ENCODE measurements around the gene SCD5.

- no peak for TF ChIP-seq CTCF (IDR thresholded peaks at IDR 0.05)
- no peak for TF ChIP-seq POLR2A (IDR thresholded peaks at IDR 0.05)
Observed at GRCh38 chr4:82842593-82842992, 44.0 kb upstream of the SCD5 start.

All from sigmoid colon (tissue), 3 donors.